ENCODE results near the gene COG4. TPM values are rescaled to one million over a fixed set of nuclear protein-coding genes. Genes with fewer than 3 reads are reported as not detected.
A peak's percentile ranks its signal among the peaks of the same experiment; 100 is the strongest.

COG4 gene
- polyA plus RNA-seq, 2 of the 4 experiments (the other 2 are of a cell fraction) = 42.7 to 48.2 TPM

DNA sequence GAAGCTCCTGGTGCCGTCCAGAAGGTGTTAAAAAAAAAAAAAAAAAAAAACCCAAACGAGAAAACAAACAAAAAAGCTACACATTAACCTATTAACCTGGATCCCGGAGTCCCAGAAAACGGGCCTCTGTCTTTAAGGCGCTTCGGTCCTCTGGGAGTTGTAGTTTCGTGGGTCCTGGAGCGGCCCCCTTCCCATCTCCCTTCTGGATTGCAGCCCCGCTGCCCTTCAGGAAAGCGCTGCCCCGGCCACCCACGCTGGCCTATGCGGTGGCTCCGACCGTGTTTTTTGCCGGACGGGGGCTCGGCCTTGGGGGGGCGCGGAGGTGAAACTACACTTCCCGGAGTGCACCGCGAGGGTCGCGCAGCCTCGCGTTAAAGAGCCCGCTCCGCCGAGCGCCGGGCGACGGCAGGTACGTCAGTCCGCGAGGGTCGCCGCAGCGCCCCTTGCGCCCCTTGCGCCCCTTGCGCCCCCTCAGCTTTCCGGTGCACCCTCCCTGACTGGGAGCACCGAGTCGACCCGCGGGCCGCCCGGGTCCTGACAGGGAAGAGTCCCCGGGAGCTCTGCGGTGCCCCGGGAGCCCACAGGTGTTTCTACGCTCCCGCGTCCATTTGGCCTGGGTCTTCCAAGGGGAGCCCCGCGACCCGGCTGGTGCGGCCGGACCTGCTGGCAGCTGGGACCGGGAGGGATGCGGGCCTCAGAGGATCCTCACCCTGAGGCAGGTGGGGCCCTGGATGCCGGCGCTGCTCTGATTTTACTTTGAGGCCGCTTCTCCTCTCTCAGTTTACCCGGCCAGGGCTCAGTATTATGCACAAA, 68.9 kb downstream of the COG4 start, which contains the start of gene FCSK (continued):
- TF ChIP-seq SREBF2 (IDR thresholded peaks at IDR 0.05) (no peak), ZC3H11A (IDR thresholded peaks at IDR 0.05) (no peak)

- ChIA-PET POLR2A (interaction anchor here (0.6 to 2.2 kb wide), 10 partner anchors 15 to 751 kb away, joined by 3 to 27 read pairs (median 4); partner anchors contain the start of gene COG4), CTCF (interaction anchor here (1.0 to 3.8 kb wide), 7 partner anchors 16 to 73 kb away, joined by 3 to 16 read pairs (median 4); no protein-coding TSS in a partner anchor)
- H3K27ac ChIP-seq = peak overlapping the region; percentile 96 to 97
- no peaks in the 10 kb centered on the region for H3K9me3 ChIP-seq
- WGBS (ENCODE audit: missing lambda C conversion rate) = 2% methylated on average over 8 of the region's 8 CpGs
- FAIRE-seq = no peak
- H3K4me2 ChIP-seq = peak overlapping the region; percentile 95
- DNase-seq (ENCODE audit: low read depth in 1 of 2, low spot score in 1 of 2) = peak in 1 of 2 experiments; percentile 67
- H3K4me3 ChIP-seq = peak overlapping the region; percentile 80
- H3K4me1 ChIP-seq = peaks cover 12% of the 10 kb centered on the region; the same call in 2 of the 3 replicates
- TF ChIP-seq, protein P1, sequence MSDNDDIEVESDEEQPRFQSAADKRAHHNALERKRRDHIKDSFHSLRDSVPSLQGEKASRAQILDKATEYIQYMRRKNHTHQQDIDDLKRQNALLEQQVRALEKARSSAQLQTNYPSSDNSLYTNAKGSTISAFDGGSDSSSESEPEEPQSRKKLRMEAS (IDR thresholded peaks at IDR 0.05) = peak; percentile 48; the same call in 1 of the 2 replicates
- TF ChIP-seq BCL3 (IDR thresholded peaks at IDR 0.05) = no peak
- no peak for TF ChIP-seq KDM5A (IDR thresholded peaks at IDR 0.05)
- TF ChIP-seq FOSB (CRISPR knock-in tag; IDR thresholded peaks at IDR 0.05) = no peak
- no peak for TF ChIP-seq ELK1 (IDR thresholded peaks at IDR 0.05; ENCODE audit: low read depth, low read length)
- TF ChIP-seq HOXB5 (CRISPR knock-in tag; IDR thresholded peaks at IDR 0.05) = no peak
- TF ChIP-seq, protein P2, sequence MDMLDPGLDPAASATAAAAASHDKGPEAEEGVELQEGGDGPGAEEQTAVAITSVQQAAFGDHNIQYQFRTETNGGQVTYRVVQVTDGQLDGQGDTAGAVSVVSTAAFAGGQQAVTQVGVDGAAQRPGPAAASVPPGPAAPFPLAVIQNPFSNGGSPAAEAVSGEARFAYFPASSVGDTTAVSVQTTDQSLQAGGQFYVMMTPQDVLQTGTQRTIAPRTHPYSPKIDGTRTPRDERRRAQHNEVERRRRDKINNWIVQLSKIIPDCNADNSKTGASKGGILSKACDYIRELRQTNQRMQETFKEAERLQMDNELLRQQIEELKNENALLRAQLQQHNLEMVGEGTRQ (IDR thresholded peaks at IDR 0.05) = peak; percentile 49
- no peak for TF ChIP-seq JUNB (IDR thresholded peaks at IDR 0.05)
- TF ChIP-seq RAD21 (conservative IDR thresholded peaks at IDR 0.05 in 1 of 2, IDR thresholded peaks at IDR 0.05 in 1 of 2) = peak in 1 of 2 experiments; percentile 9; a peak in 1 of 5 replicates
- peak in 1 of 2 experiments; percentile 64; a peak in 3 of 6 replicates for ATAC-seq
These were observed 69.5 kb downstream of the COG4 start for GRCh38 chr16:70453892-70454221.

- 98% methylated on average over 11 of the region's 11 CpGs for WGBS (ENCODE audit: missing lambda C conversion rate)
- DNase-seq (ENCODE audit: low read depth in 1 of 2, low spot score in 1 of 2) = no peak
- no peaks in the 10 kb centered on the region for H3K9me3 ChIP-seq
- CTCF ChIA-PET = interaction anchor here (1.0 to 3.8 kb wide), 7 partner anchors 16 to 72 kb away, joined by 3 to 16 read pairs (median 4); no protein-coding TSS in a partner anchor
- POLR2A ChIA-PET = interaction anchor here (0.7 to 2.2 kb wide), 8 partner anchors 15 to 78 kb away, joined by 3 to 27 read pairs (median 4); no protein-coding TSS in a partner anchor
- peaks cover 12% of the 10 kb centered on the region; the same call in 2 of the 3 replicates for H3K4me1 ChIP-seq
- H3K4me3 ChIP-seq = peak overlapping the region; percentile 80
- no peak for ATAC-seq
- FAIRE-seq = no peak
- H3K27ac ChIP-seq = peak overlapping the region; percentile 96 to 97
- peak overlapping the region; percentile 95 for H3K4me2 ChIP-seq
- no peak for TF ChIP-seq KDM5A (IDR thresholded peaks at IDR 0.05)
- TF ChIP-seq GATA3 (IDR thresholded peaks at IDR 0.05; ENCODE audit: borderline replicate concordance) = no peak
- TF ChIP-seq, protein P3, sequence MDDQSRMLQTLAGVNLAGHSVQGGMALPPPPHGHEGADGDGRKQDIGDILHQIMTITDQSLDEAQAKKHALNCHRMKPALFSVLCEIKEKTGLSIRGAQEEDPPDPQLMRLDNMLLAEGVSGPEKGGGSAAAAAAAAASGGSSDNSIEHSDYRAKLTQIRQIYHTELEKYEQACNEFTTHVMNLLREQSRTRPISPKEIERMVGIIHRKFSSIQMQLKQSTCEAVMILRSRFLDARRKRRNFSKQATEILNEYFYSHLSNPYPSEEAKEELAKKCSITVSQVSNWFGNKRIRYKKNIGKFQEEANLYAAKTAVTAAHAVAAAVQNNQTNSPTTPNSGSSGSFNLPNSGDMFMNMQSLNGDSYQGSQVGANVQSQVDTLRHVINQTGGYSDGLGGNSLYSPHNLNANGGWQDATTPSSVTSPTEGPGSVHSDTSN (IDR thresholded peaks at IDR 0.05) = no peak
- no peak for TF ChIP-seq HEYL (CRISPR knock-in tag; IDR thresholded peaks at IDR 0.05)
- TF ChIP-seq MAZ (IDR thresholded peaks at IDR 0.05; ENCODE audit: borderline replicate concordance, low read depth, low read length) = no peak
- no peak for TF ChIP-seq EP300 (IDR thresholded peaks at IDR 0.05)
- no peak for TF ChIP-seq FOXS1 (CRISPR knock-in tag; IDR thresholded peaks at IDR 0.05)
- TF ChIP-seq, protein P2 (IDR thresholded peaks at IDR 0.05) = no peak
- TF ChIP-seq NFE2L2 (conservative IDR thresholded peaks at IDR 0.05; ENCODE audit: low read length) = no peak
- no peak for TF ChIP-seq RCOR1 (IDR thresholded peaks at IDR 0.05; ENCODE audit: low read depth, low read length)
- no peak for TF ChIP-seq FOSB (CRISPR knock-in tag; IDR thresholded peaks at IDR 0.05)
- TF ChIP-seq POLR2AphosphoS2 (conservative IDR thresholded peaks at IDR 0.05; ENCODE audit: low read length) = no peak
- TF ChIP-seq CBX8 (IDR thresholded peaks at IDR 0.05) = no peak
- no peak for TF ChIP-seq CHD2 (IDR thresholded peaks at IDR 0.05; ENCODE audit: low read length, partially characterized antibody)
- TF ChIP-seq NPAS2 (CRISPR knock-in tag; IDR thresholded peaks at IDR 0.05; ENCODE audit: borderline replicate concordance) = no peak
- no peak for TF ChIP-seq HMGXB4 (CRISPR knock-in tag; IDR thresholded peaks at IDR 0.05; ENCODE audit: borderline replicate concordance)
These were observed 70.0 kb downstream of the COG4 start for GRCh38 chr16:70453117-70453891.

Data from A549 (cell line).